ENCODE results near the gene MBTPS2.
"Not testable (repeated sequence)": the region's sequence is repeated elsewhere in the genome, so short reads cannot be mapped to it uniquely, and the experiment has no call there.

MBTPS2 gene

DNA sequence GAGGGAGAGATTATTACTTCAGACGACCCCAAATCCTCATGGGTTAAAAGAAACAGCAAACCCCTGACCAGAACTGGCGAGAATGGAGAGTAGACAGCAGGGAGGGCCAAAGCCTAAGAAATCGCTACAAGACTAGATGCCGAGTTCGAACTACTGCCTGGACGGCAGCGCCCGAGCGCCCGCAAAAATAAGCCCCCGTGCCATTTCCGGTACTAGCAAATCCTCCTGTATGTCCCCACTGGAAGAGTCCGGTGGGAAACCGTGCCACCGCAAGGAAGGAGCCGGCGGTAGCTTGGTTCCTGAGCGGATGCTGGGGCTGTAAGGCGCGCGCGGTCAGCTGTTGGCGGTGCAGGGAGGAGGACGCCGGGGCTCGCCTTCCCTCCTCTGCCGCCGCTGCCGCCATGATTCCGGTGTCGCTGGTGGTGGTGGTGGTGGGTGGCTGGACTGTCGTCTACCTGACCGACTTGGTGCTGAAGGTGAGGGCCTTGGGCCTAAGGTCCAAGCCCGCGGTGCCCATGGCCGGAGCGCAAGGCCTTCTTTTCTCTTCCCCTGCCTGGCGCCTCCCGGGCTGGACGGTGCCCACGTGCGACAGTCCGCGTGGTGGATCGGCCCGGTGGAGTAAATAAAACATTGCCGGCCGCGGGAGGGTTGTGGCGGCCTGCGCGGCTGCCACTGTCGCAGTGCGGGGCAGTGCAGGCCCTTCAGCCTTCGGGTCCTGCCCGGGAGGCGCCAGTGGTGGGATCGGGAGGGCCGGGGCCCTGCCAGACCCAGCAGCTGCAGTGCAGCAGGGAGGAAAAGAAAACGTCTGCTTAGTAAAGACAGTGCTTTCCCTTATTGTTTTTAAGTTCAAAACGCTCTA lies at the start of gene MBTPS2:
Gene MBTPS2, plus strand, starts transcription at position 284 of the 859 bp plus-strand sequence. Its CDS starts 118 bp downstream, at position 402.
- peak; percentile 84 for DNase-seq

GRCh38 chrX:21798677-21799219 lies 40.7 kb upstream of the MBTPS2 start:
- DNase-seq: no peak

DNA sequence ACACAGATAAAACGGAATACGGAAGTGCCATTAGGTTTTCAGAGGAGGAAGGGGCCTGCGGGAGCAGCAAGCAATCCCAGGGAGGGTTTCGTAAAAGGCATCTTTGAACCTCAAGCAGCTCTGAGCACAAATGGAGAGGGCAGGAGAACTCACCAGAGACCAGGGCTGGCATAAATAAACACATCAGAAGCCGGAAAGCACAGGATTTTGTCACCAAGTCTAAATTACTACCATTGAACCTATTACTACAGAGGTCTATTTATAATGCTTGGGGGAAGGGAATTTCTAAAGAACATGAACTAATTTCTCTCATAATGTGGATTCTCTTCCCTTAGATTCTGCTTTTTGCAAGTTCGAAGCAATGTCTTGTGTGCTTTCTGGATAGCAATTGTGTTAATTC lies 39.6 kb upstream of the MBTPS2 start:
- DNase-seq: no peak

- no peak for DNase-seq
These were observed 39.1 kb upstream of the MBTPS2 start for GRCh38 chrX:21800344-21800770.

DNA sequence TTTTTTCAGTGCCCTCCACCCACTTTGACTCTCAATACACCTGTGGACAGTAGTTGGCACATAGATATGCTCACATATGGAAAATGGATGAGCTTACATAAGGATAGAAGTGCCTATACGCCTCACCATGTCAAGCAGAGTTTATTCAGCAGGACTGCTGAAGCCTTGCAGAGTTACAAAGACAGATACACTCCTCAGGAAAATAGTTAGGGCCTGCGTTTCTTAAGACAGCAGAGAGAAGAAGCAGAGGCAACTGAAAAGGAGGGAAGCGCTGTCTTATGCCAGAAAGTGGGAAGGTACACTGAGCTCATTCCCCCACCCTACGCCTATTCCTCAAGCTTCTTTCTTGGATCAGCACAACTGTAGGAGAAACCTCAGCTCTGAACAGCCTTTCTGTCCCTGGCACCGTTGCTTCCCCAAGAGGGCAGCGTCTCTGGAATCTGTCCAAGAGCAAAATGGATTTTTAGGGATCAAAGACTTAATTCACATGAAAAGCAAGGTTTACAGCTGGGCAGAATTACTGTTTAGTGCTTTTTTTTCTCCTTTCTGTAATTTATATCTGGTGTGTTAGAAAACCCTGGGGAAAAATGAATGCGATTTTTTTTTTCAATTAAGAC lies 37.3 kb upstream of the MBTPS2 start:
- DNase-seq: no peak

GRCh38 chrX:21802839-21803238 lies 36.6 kb upstream of the MBTPS2 start:
- no peak for DNase-seq

GRCh38 chrX:21806691-21807090 lies 32.7 kb upstream of the MBTPS2 start:
- no peak for DNase-seq

DNA sequence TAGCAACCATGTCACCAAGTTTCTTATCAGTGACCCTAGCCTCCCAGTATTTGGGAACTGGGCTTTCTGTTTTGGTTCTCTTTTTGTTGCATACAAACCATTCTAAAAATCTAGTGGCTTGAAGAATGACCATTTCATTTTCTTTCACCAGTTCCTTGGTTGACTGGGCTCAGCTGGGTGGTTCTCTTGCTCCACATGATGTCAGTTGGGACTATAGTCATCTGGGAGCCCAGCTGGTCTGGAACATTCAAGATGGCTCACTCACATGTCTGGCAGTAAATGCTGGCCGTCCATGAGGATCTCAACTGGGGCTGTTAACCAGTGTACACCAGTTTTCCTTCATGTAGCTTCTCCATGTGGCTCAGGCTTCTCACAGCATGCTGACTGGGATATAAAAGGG lies 27.6 kb upstream of the MBTPS2 start:
- no peak for DNase-seq

DNA sequence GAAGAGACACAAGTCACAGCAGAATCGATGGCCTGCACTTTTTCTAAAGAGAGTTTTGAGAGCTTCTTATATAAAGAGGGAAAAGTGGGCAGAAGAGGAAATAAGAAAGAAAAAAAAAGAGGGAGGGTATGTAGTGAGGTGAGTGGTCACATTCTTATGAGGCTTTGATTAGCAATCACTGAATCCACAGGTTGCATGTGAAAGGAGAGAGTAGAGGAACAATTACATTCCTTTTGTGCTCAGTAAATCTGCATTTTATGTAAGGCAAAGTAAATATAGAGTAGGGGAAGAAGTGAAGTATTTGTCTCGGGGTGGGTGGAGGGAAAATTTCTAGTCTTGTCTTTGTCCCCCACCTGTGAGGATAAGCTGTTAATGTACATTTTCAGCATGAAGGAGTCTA lies 26.8 kb upstream of the MBTPS2 start:
- no peak for DNase-seq

DNA sequence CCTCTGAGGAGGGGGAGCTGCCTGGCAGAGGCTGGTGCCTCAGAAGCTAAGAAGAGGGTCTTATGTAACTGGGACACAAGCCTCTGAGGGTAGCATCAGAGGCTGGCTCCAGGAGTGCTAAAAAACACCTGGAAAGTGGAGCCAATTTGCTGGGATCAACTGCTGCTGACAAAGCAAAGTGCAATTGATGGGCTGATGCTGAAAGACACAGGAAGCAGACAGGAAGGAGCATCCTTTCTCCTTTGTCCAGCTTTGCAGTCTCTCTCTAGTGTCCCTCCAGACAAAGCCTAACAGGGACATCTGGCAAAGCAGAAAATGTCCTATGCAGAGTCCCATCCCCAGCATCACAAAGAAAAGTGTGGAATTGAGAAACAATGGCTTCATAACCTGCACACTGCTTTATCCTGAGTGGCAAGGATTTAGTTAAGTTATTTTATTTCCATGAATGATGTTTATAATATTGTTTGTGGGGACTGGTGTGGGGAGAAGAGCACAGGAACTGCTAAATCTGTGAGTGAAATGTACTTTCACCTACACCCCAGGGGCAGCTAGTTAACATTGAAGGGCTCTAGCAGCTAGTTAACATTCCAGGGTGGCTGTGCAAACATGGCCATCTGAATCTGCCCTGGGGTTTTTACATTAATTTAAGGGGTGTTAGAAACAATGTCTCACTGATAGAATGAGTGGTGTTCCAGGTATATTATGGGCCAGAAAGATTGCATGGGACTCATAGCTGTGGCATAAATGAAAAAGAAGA lies 25.6 kb upstream of the MBTPS2 start:
- no peak for DNase-seq

- DNase-seq: no peak
These were observed 23.3 kb upstream of the MBTPS2 start for GRCh38 chrX:21816136-21816535.

DNA sequence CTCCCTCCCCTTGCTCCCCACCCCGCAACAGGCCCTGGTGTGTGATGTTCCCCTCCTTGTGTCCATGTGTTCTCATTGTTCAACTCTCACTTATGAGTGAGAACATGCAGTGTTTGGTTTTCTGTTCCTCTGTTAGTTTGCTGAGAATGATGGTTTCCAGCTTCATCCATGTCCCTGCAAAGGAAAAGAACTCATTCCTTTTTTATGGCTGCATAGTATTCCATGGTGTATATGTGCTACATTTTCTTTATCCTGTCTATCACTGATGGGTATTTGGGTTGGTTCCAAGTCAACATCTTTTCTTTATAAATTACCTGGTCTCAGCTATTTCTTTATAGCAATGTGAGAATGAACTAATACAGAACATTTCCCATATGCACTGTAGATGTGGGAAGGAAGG lies 19.2 kb upstream of the MBTPS2 start:
- DNase-seq: not testable (repeated sequence)

DNA sequence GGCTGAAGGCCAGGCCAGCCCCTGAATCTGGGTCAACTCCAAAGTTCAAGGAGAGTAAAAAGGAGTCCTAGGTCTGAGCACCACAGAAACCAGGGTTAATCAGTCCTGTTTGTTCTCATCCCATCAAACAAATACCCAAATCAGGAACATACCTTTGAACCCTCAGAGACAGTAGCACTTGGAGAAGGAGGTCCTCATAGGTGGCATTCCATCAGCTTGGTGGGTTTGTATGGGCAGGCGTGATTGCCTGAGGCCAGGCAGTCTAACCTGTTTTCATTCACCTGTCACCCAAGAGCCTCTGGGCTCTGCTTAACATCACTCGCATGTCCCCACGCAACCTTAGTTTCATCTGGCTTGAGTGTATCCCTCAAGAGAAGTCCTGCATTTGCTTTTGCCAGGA lies 17.5 kb upstream of the MBTPS2 start:
- no peak for DNase-seq

GRCh38 chrX:21831496-21831895 lies 7.9 kb upstream of the MBTPS2 start:
- DNase-seq: no peak

GRCh38 chrX:21837056-21837455 lies 2.4 kb upstream of the MBTPS2 start:
- DNase-seq: no peak

- DNase-seq: peak; percentile 12
These were observed 482 bp upstream of the MBTPS2 start for GRCh38 chrX:21838937-21839333.

- DNase-seq: no peak
These were observed 752 bp downstream of the MBTPS2 start for GRCh38 chrX:21840193-21840545.

DNA sequence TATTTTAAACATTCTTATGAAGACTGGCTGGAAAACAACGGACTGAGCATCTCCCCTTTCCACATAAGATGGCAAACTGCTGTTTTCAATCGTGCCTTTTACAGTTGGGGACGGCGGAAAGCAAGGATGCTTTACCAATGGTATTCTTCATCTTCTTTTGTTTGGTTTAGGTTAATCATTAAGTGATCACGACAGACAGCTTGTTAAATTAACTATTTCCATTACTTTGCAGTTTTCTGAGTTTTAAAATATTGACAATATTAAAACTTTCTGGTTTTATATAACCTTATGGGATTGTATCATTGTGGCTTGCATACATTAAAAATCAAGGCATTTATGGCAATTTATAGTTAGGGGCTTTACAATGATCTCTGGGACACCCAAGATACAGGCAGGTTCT lies 3.8 kb downstream of the MBTPS2 start:
- no peak for DNase-seq

GRCh38 chrX:21845096-21845495 lies 5.7 kb downstream of the MBTPS2 start:
- DNase-seq: no peak

DNA sequence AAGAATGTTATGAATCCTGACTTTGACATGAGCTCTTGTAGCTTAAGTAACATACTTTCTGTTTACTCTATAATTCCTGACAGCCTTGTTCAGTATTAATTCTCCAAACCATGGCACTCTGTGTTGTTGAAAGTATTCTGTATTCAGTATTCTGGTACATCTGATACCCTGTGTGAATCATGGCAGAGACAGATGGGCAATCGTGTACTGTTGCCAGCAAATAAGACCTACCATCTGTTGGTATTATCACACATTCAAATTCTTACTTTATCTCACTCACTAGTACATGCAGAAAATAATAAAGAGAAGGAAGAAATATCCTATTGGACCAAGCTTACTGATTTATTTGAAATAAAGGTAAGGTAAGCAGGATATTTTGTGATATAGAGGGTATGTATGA lies 7.9 kb downstream of the MBTPS2 start:
- no peak for DNase-seq

DNA sequence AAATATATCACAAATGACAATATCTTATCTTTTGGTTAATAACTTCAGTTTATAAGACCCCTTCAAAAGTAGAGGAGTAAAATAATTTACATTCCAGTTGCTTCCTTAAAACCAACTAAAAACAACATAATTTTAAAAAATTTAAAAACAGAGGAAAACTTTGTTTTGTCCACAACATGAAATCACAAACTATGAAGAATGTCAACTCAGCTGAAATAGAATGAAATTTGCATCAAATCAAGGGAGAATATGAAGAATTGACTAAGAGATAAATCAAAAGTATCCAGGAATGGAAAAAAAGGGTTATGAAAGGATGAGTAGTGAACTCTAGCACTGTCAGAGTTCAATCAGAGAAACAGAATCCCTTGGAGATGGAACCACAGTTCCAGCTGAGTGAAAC lies 14.2 kb downstream of the MBTPS2 start:
- DNase-seq: no peak

DNA sequence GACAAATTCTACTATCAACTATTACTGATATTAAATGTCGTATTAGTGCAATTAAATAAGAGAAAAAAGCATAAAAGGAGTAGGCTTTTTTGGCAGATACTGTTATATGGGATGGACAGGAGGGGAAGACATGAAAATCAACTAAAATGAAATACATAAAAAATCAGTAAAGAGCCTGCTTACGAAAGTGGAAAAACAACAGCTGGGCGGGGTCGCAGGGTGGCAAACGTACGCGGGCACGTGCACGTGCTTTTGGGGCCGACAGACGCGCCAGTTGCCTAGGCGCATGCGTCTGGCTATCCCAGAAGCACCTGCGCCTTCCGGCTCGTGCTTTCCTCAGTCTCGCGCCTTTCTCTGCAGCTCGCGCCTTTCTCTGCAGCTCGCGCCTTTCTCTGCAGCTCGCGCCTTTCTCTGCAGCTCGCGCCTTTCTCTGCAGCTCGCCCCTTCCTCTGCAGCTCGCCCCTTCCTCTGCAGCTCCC lies 16.6 kb downstream of the MBTPS2 start, which contains the start of gene YY2:
Gene YY2, plus strand, starts transcription at position 51 of the 479 bp plus-strand sequence. CDS start 498 bp downstream, outside the sequence.
- DNase-seq: no peak

GRCh38 chrX:21856504-21856903 lies 17.1 kb downstream of the MBTPS2 start:
- DNase-seq: no peak
